ENCODE data around the gene DIS3L2. TPM values are rescaled to one million over a fixed set of nuclear protein-coding genes. Genes with fewer than 3 reads are reported as not detected.

The DIS3L2 gene
- total and polyA plus RNA-seq, 2 donors = 16.3 to 21.6 TPM

DNA sequence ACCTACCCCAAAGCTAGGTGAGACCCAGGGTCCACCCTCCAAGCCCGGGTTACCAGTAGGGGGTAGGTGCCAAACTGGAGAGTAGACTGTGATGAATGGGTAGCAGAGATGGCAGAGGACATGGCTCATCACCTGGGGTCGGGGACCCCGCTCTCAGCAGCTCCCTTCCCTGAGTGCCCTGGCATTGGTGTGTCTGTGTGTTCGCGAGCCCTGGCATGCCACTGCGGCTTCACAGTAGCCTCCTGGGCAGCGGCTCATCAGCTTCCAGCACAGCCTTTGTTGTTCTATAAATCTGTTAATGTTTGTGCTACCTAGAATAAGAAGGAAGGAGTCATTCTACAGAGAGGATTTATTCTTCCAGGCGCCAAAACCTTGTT, 354.4 kb downstream of the DIS3L2 start:
- Histone ChIP-seq H3K27ac (ENCODE audit: low read depth in 1 of 2, low read length in 1 of 2) (peak overlapping the region; percentile 96 to 100), H3K4me1 (ENCODE audit: control insufficient read depth in 2 of 2, insufficient read depth in 2 of 2, low read length in 2 of 2) (peaks cover 55 to 78% of the 10 kb centered on the region in 2 donors), H3K27me3 (ENCODE audit: control insufficient read depth in 2 of 2, insufficient read depth in 1 of 2, low read length in 1 of 2) (no peaks in the 10 kb centered on the region), H3K9me3 (ENCODE audit: control insufficient read depth in 2 of 2, insufficient read depth in 1 of 2, low read length in 1 of 2) (peaks cover 0 to 11% of the 10 kb centered on the region in 2 donors), H3K4me3 (ENCODE audit: low read length in 2 of 2) (peak overlapping the region; percentile 13 to 18), H3K36me3 (ENCODE audit: control insufficient read depth in 2 of 2, insufficient read depth in 2 of 2, low read length in 1 of 2) (peaks cover 0 to 16% of the 10 kb centered on the region in 2 donors)
- DNase-seq (ENCODE audit: low read depth in 6 of 9, low spot score in 9 of 9) = no peak
- 66% methylated on average over 8 of the region's 8 CpGs for WGBS

DNA sequence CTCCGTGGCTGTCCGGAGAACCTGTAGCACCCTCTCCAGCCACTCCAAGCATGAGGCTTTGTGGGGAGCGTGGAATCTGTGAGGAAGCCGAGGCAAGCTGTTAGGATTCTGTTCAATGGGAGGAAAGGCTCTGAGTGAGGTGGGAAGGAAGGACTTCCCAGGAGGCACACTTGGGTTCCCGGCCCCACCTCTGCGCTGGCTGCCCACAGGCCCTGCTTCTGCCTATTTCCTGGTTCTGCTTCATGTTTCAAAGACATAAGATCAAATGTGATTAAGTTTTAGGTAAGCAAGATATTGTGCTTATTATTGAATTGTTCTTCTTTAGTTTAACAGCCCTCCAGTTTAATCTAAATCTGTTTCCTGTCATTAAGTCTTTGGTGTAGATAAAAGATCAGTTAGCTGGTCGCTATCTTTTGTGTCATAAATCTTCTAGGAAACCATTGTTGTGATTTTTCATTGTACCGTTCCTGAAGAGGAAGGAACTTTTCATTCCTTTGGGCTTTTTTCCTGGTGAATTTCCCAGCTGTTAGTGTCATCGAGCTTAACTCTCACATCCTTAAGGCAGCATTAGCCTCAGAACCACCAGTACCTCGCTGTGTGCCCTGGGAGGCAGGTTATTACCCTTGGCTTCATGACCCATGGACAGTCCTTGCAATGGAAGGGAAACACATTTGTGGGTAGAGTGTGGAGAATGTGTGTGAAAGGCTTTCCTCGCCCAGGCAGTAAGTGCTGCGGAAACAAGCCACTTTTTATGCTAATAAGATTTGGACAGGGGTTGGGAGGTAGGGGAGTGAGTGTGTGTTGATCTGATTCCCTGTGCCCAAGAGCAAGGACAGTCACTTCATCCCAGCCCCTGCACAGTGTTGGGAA, 355.2 kb downstream of the DIS3L2 start:
- DNase-seq (ENCODE audit: low read depth in 6 of 9, low spot score in 9 of 9) = peak in 1 of 9 donors; percentile 46
- Histone ChIP-seq H3K4me3 (ENCODE audit: low read length in 2 of 2) (peak overlapping the region; percentile 2 to 77), H3K27ac (ENCODE audit: low read depth in 1 of 2, low read length in 1 of 2) (peak overlapping the region; percentile 96 to 100), H3K9me3 (ENCODE audit: control insufficient read depth in 2 of 2, insufficient read depth in 1 of 2, low read length in 1 of 2) (peaks cover 0 to 15% of the 10 kb centered on the region in 2 donors), H3K4me1 (ENCODE audit: control insufficient read depth in 2 of 2, insufficient read depth in 2 of 2, low read length in 2 of 2) (peaks cover 56 to 80% of the 10 kb centered on the region in 2 donors), H3K36me3 (ENCODE audit: control insufficient read depth in 2 of 2, insufficient read depth in 2 of 2, low read length in 1 of 2) (peaks cover 0 to 16% of the 10 kb centered on the region in 2 donors), H3K27me3 (ENCODE audit: control insufficient read depth in 2 of 2, insufficient read depth in 1 of 2, low read length in 1 of 2) (no peaks in the 10 kb centered on the region)
- WGBS = 64% methylated on average over 12 of the region's 12 CpGs

GRCh38 chr2:232318169-232318855, 356.8 kb downstream of the DIS3L2 start:
- peaks cover 0 to 15% of the 10 kb centered on the region in 2 donors for H3K9me3 ChIP-seq (ENCODE audit: control insufficient read depth in 2 of 2, insufficient read depth in 1 of 2, low read length in 1 of 2)
- H3K4me3 ChIP-seq (ENCODE audit: low read length in 2 of 2) = peak overlapping the region; percentile 77
- H3K36me3 ChIP-seq (ENCODE audit: control insufficient read depth in 2 of 2, insufficient read depth in 2 of 2, low read length in 1 of 2) = peaks cover 0 to 16% of the 10 kb centered on the region in 2 donors
- H3K27me3 ChIP-seq (ENCODE audit: control insufficient read depth in 2 of 2, insufficient read depth in 1 of 2, low read length in 1 of 2) = no peaks in the 10 kb centered on the region
- peak overlapping the region; percentile 99 to 100 for H3K27ac ChIP-seq (ENCODE audit: low read depth in 1 of 2, low read length in 1 of 2)
- 93% methylated on average over 12 of the region's 12 CpGs for WGBS
- DNase-seq (ENCODE audit: low read depth in 6 of 9, low spot score in 9 of 9) = peak in 1 of 9 donors; percentile 57
- peaks cover 72 to 96% of the 10 kb centered on the region in 2 donors for H3K4me1 ChIP-seq (ENCODE audit: control insufficient read depth in 2 of 2, insufficient read depth in 2 of 2, low read length in 2 of 2)

GRCh38 chr2:232319067-232319802, 357.7 kb downstream of the DIS3L2 start:
- H3K4me3 ChIP-seq (ENCODE audit: low read length in 2 of 2) = peak overlapping the region; percentile 77
- peak in 1 of 9 donors; percentile 58 for DNase-seq (ENCODE audit: low read depth in 6 of 9, low spot score in 9 of 9)
- WGBS = 83% methylated on average over 4 of the region's 4 CpGs
- H3K4me1 ChIP-seq (ENCODE audit: control insufficient read depth in 2 of 2, insufficient read depth in 2 of 2, low read length in 2 of 2) = peaks cover 69 to 99% of the 10 kb centered on the region in 2 donors
- peak overlapping the region; percentile 99 to 100 for H3K27ac ChIP-seq (ENCODE audit: low read depth in 1 of 2, low read length in 1 of 2)
- H3K9me3 ChIP-seq (ENCODE audit: control insufficient read depth in 2 of 2, insufficient read depth in 1 of 2, low read length in 1 of 2) = peaks cover 0 to 6% of the 10 kb centered on the region in 2 donors
- no peaks in the 10 kb centered on the region for H3K27me3 ChIP-seq (ENCODE audit: control insufficient read depth in 2 of 2, insufficient read depth in 1 of 2, low read length in 1 of 2)
- H3K36me3 ChIP-seq (ENCODE audit: control insufficient read depth in 2 of 2, insufficient read depth in 2 of 2, low read length in 1 of 2) = peaks cover 0 to 13% of the 10 kb centered on the region in 2 donors

GRCh38 chr2:232319803-232320442, 358.4 kb downstream of the DIS3L2 start:
- WGBS = 32% methylated on average over 10 of the region's 10 CpGs
- peaks cover 0 to 8% of the 10 kb centered on the region in 2 donors for H3K36me3 ChIP-seq (ENCODE audit: control insufficient read depth in 2 of 2, insufficient read depth in 2 of 2, low read length in 1 of 2)
- peaks cover 68 to 99% of the 10 kb centered on the region in 2 donors for H3K4me1 ChIP-seq (ENCODE audit: control insufficient read depth in 2 of 2, insufficient read depth in 2 of 2, low read length in 2 of 2)
- peaks cover 0 to 4% of the 10 kb centered on the region in 2 donors for H3K9me3 ChIP-seq (ENCODE audit: control insufficient read depth in 2 of 2, insufficient read depth in 1 of 2, low read length in 1 of 2)
- no peaks in the 10 kb centered on the region for H3K27me3 ChIP-seq (ENCODE audit: control insufficient read depth in 2 of 2, insufficient read depth in 1 of 2, low read length in 1 of 2)
- peak in 5 of 9 donors; percentile 76 to 92 (median 80) for DNase-seq (ENCODE audit: low read depth in 6 of 9, low spot score in 9 of 9)
- peak overlapping the region; percentile 77 for H3K4me3 ChIP-seq (ENCODE audit: low read length in 2 of 2)
- peak overlapping the region; percentile 99 to 100 for H3K27ac ChIP-seq (ENCODE audit: low read depth in 1 of 2, low read length in 1 of 2)

- 18% methylated on average over 2 of the region's 2 CpGs for WGBS
- Histone ChIP-seq H3K27me3 (ENCODE audit: control insufficient read depth in 2 of 2, insufficient read depth in 1 of 2, low read length in 1 of 2) (no peaks in the 10 kb centered on the region), H3K4me3 (ENCODE audit: low read length in 2 of 2) (peak overlapping the region; percentile 77), H3K9me3 (ENCODE audit: control insufficient read depth in 2 of 2, insufficient read depth in 1 of 2, low read length in 1 of 2) (peaks cover 0 to 4% of the 10 kb centered on the region in 2 donors), H3K36me3 (ENCODE audit: control insufficient read depth in 2 of 2, insufficient read depth in 2 of 2, low read length in 1 of 2) (peaks cover 0 to 8% of the 10 kb centered on the region in 2 donors), H3K27ac (ENCODE audit: low read depth in 1 of 2, low read length in 1 of 2) (peak overlapping the region; percentile 99 to 100), H3K4me1 (ENCODE audit: control insufficient read depth in 2 of 2, insufficient read depth in 2 of 2, low read length in 2 of 2) (peaks cover 65 to 99% of the 10 kb centered on the region in 2 donors)
- DNase-seq (ENCODE audit: low read depth in 6 of 9, low spot score in 9 of 9) = no peak
These were observed 358.9 kb downstream of the DIS3L2 start for GRCh38 chr2:232320443-232320803.

- Histone ChIP-seq H3K4me3 (ENCODE audit: low read length in 2 of 2) (no peak overlapping the region), H3K9me3 (ENCODE audit: control insufficient read depth in 2 of 2, insufficient read depth in 1 of 2, low read length in 1 of 2) (peaks cover 0 to 4% of the 10 kb centered on the region in 2 donors), H3K36me3 (ENCODE audit: control insufficient read depth in 2 of 2, insufficient read depth in 2 of 2, low read length in 1 of 2) (peaks cover 0 to 8% of the 10 kb centered on the region in 2 donors), H3K4me1 (ENCODE audit: control insufficient read depth in 2 of 2, insufficient read depth in 2 of 2, low read length in 2 of 2) (peaks cover 64 to 98% of the 10 kb centered on the region in 2 donors), H3K27ac (ENCODE audit: low read depth in 1 of 2, low read length in 1 of 2) (peak overlapping the region; percentile 99 to 100), H3K27me3 (ENCODE audit: control insufficient read depth in 2 of 2, insufficient read depth in 1 of 2, low read length in 1 of 2) (no peaks in the 10 kb centered on the region)
- peak in 2 of 9 donors; percentile 58 to 77 for DNase-seq (ENCODE audit: low read depth in 6 of 9, low spot score in 9 of 9)
- 88% methylated on average over 18 of the region's 18 CpGs for WGBS
These were observed 359.8 kb downstream of the DIS3L2 start for GRCh38 chr2:232321156-232321816.
